H1 (cell line): ENCODE measurements around the gene NR2C2AP. TPM values are rescaled to one million over a fixed set of nuclear protein-coding genes. Genes with fewer than 3 reads are reported as not detected.

Source experiments
- CTCF ChIA-PET: fragments of 300-600 bp; sonication (Branson Sonifier 250); formaldehyde crosslinking; loops from one replicate; lab custom pipeline; 2021; ENCODE audit not compliant: partially characterized antibody; lab: Charles Lee
- POLR2A ChIA-PET: fragments of 300-600 bp; sonication (Branson Sonifier 250); formaldehyde crosslinking; loops from one replicate; lab custom pipeline; 2021; ENCODE audit warnings: inconsistent platforms; ENCODE audit not compliant: partially characterized antibody; lab: Charles Lee
- DNase-seq, 2 experiments: peaks; one replicate each; pipeline versions ENCODE4 v3.0.0 to v3.0.0-alpha.2; 2010 to 2022; ENCODE audit warnings: low spot score in 2 of 2, low read depth in 1 of 2, mixed read lengths in 1 of 2
- FAIRE-seq: peaks from 2 replicates; lab custom pipeline; 2011; peaks lifted over from hg19 to GRCh38; lab: Jason Lieb, UNC
- H2AFZ ChIP-seq: 2 replicates; pipeline ENCODE4 v1.8.1; 2012; ENCODE audit warnings: low read length, inconsistent platforms
- H2AK5ac ChIP-seq: 2 replicates; pipeline ENCODE4 v1.6.1; 2013; ENCODE audit warnings: low read depth, low read length
- H2BK120ac ChIP-seq: replicated peaks from 2 replicates; pipeline ENCODE3; 2013; ENCODE audit warnings: low read depth, low read length, inconsistent platforms
- H2BK12ac ChIP-seq: 2 replicates; pipeline ENCODE4 v1.6.1; 2013; ENCODE audit warnings: low read depth, low read length
- H2BK15ac ChIP-seq: 2 replicates; pipeline ENCODE4 v1.6.1; 2013; ENCODE audit warnings: low read length
- H2BK20ac ChIP-seq: 2 replicates; pipeline ENCODE4 v1.6.1; 2013; ENCODE audit warnings: low read length
- H2BK5ac ChIP-seq: 2 replicates; pipeline ENCODE4 v1.6.1; 2013; ENCODE audit warnings: low read depth, low read length
- H3K14ac ChIP-seq: 2 replicates; pipeline ENCODE4 v1.6.1; 2013; ENCODE audit warnings: inconsistent platforms; ENCODE audit not compliant: insufficient read length
- H3K18ac ChIP-seq: 2 replicates; pipeline ENCODE4 v1.6.1; 2013; ENCODE audit warnings: low read length; ENCODE audit errors: extremely low read depth
- H3K23ac ChIP-seq: 2 replicates; pipeline ENCODE4 v1.6.1; 2013; ENCODE audit warnings: inconsistent platforms; ENCODE audit not compliant: insufficient read length
- H3K23me2 ChIP-seq: 2 replicates; pipeline ENCODE4 v1.6.1; 2013; ENCODE audit warnings: low read depth, low read length
- H3K27ac ChIP-seq: 2 replicates; pipeline ENCODE4 v1.6.1; 2011; ENCODE audit warnings: low read depth, low read length, inconsistent platforms
- H3K27me3 ChIP-seq, 4 experiments: replicated peaks in 1 of 4; 1 replicate in 1 of 4; 2 replicates in 3 of 4; pipeline versions ENCODE4 v1.6.1 to v1.8.1; 2011 to 2013; ENCODE audit warnings: low read length in 3 of 4, mild to moderate bottlenecking in 3 of 4, inconsistent platforms in 2 of 4, mixed read lengths in 2 of 4, moderate library complexity in 1 of 4; ENCODE audit not compliant: control insufficient read depth in 3 of 4, insufficient read depth in 3 of 4; ENCODE audit errors: extremely low read depth in 1 of 4
- H3K36me3 ChIP-seq, 4 experiments: 2 replicates each; pipeline versions ENCODE4 v1.6.1 to v1.8.1; 2011 to 2013; ENCODE audit warnings: mild to moderate bottlenecking in 4 of 4, low read length in 3 of 4, moderate library complexity in 2 of 4, control low read depth in 1 of 4, inconsistent platforms in 1 of 4; ENCODE audit not compliant: insufficient read depth in 4 of 4, control insufficient read depth in 2 of 4
- H3K4ac ChIP-seq: replicated peaks from 2 replicates; pipeline ENCODE3; 2013; ENCODE audit warnings: low read length, low read depth, mixed read lengths, inconsistent platforms; ENCODE audit not compliant: insufficient read length
- H3K4me1 ChIP-seq, 4 experiments: replicated peaks in 1 of 4; 1 replicate in 1 of 4; 2 replicates in 3 of 4; pipeline versions ENCODE4 v1.6.1 to v1.8.1; 2011 to 2013; ENCODE audit warnings: low read length in 3 of 4, inconsistent platforms in 2 of 4, mixed read lengths in 1 of 4; ENCODE audit not compliant: insufficient read depth in 4 of 4, control insufficient read depth in 3 of 4
- H3K4me2 ChIP-seq, 2 experiments: 2 replicates each; pipeline versions ENCODE4 v1.6.1 to v1.8.1; 2011 to 2013; ENCODE audit warnings: low read depth in 2 of 2, low read length in 2 of 2, control low read depth in 1 of 2, inconsistent platforms in 1 of 2, mild to moderate bottlenecking in 1 of 2; ENCODE audit not compliant: insufficient read depth in 1 of 2
- H3K4me3 ChIP-seq, 4 experiments: fragments of 200-600, 300-600 bp in 1 of 4; sonication (generic), shearing (Covaris generic), sonication (Bioruptor Twin) in 1 of 4; 2 replicates each; pipeline versions ENCODE4 v1.5.1 to v1.8.1; 2011 to 2016; ENCODE audit warnings: low read length in 4 of 4, low read depth in 3 of 4, control low read depth in 2 of 4, inconsistent platforms in 2 of 4, mild to moderate bottlenecking in 2 of 4, mixed read lengths in 1 of 4, moderate library complexity in 1 of 4; ENCODE audit not compliant: insufficient read depth in 2 of 4; ENCODE audit errors: extremely low read depth in 1 of 4
- H3K56ac ChIP-seq: replicated peaks from 2 replicates; pipeline ENCODE3; 2013; ENCODE audit warnings: low read depth, mild to moderate bottlenecking, mixed read lengths, low read length, inconsistent platforms; ENCODE audit not compliant: insufficient read length
- H3K79me1 ChIP-seq: 2 replicates; pipeline ENCODE4 v1.6.1; 2013; ENCODE audit warnings: low read depth, low read length, control low read depth
- H3K79me2 ChIP-seq, 2 experiments: 2 replicates each; pipeline versions ENCODE4 v1.6.1 to v1.8.1; 2012 to 2013; ENCODE audit warnings: low read length in 2 of 2, mild to moderate bottlenecking in 2 of 2, inconsistent platforms in 1 of 2; ENCODE audit not compliant: insufficient read depth in 2 of 2, control insufficient read depth in 1 of 2
- H3K9ac ChIP-seq, 4 experiments: replicated peaks in 1 of 4; 1 replicate in 1 of 4; 2 replicates in 3 of 4; pipeline versions ENCODE4 v1.6.1 to v1.8.1; 2011 to 2013; ENCODE audit warnings: low read depth in 3 of 4, low read length in 3 of 4, control low read depth in 2 of 4, mild to moderate bottlenecking in 2 of 4, moderate library complexity in 2 of 4, inconsistent platforms in 1 of 4; ENCODE audit errors: extremely low read depth in 1 of 4
- H3K9me3 ChIP-seq, 2 experiments: 2 replicates each; pipeline versions ENCODE4 v1.6.1 to v1.8.1; 2012 to 2013; ENCODE audit warnings: mild to moderate bottlenecking in 2 of 2, moderate library complexity in 2 of 2, control low read depth in 1 of 2, inconsistent platforms in 1 of 2, low read depth in 1 of 2, low read length in 1 of 2, mixed read lengths in 1 of 2; ENCODE audit not compliant: insufficient read depth in 2 of 2
- H4K20me1 ChIP-seq, 2 experiments: replicated peaks in 1 of 2; 2 replicates each; pipeline versions ENCODE3 to v1.8.1; 2011 to 2013; ENCODE audit warnings: inconsistent platforms in 2 of 2, low read length in 2 of 2, mild to moderate bottlenecking in 1 of 2; ENCODE audit not compliant: insufficient read depth in 2 of 2, control insufficient read depth in 1 of 2
- H4K5ac ChIP-seq: 2 replicates; pipeline ENCODE4 v1.6.1; 2013; ENCODE audit warnings: low read length, low read depth, mixed read lengths, inconsistent platforms; ENCODE audit not compliant: insufficient read length
- H4K8ac ChIP-seq: 2 replicates; pipeline ENCODE4 v1.8.0; 2013; ENCODE audit warnings: mild to moderate bottlenecking, moderate library complexity, low read length, inconsistent platforms; ENCODE audit not compliant: insufficient read depth; ENCODE audit errors: extremely low read depth
- H4K91ac ChIP-seq: replicated peaks from 2 replicates; pipeline ENCODE3; 2013; ENCODE audit warnings: low read length, mixed read lengths, inconsistent platforms; ENCODE audit not compliant: insufficient read length
- NRF1 ChIP-seq: IDR thresholded peaks from 2 replicates; pipeline ENCODE4 v1.6.1; 2011; ENCODE audit warnings: mild to moderate bottlenecking, low read depth, low read length, improper control_type of control experiment
- WGBS, 2 experiments: shearing (Covaris generic) in 1 of 2; methylation state at CpG; one replicate each; pipeline versions ENCODE4 v1.1.6 to v1.1.7; 2013 to 2015; ENCODE audit warnings: low lambda C conversion rate in 2 of 2, mixed read lengths in 2 of 2, inconsistent platforms in 1 of 2, low coverage in 1 of 2, missing lambda C conversion rate in 1 of 2; ENCODE audit not compliant: insufficient replicate concordance in 2 of 2, insufficient coverage in 1 of 2, insufficient read length in 1 of 2; ENCODE audit errors: extremely low coverage in 1 of 2, missing lambda C conversion rate in 1 of 2; 5-methylcytosine and 5-hydroxymethylcytosine counted together
- polyA plus RNA-seq, 7 experiments: library from polyadenylated mRNA; depleted of rRNA in 3 of 7; stranded (reverse) in 5 of 7; unstranded in 2 of 7; fragments of >200 nt in 5 of 7; fragments of 200-250 nt in 2 of 7; gene quantifications; 1 replicate in 5 of 7; 2 replicates in 1 of 7; 4 replicates in 1 of 7; pipeline versions ENCODE4 v1.2.1 to v1.2.3, GENCODE V29; 2011 to 2013; ENCODE audit warnings: missing spikeins in 2 of 7, mixed read lengths in 2 of 7
- total RNA-seq: library from RNA; stranded (reverse); fragmentation: NEBNext Ultra II Directional; extraction: Animal tissue kit (Norgen Biotek cat#: 25700); gene quantifications from 2 replicates; pipeline ENCODE4 v1.2.1, GENCODE V29; 2021

The NR2C2AP gene
- total and polyA plus RNA-seq, 2 of the 8 experiments (the other 6 are each of a cell fraction or from before 2014, with no cell fraction given) = 16.4 to 20.5 TPM

DNA sequence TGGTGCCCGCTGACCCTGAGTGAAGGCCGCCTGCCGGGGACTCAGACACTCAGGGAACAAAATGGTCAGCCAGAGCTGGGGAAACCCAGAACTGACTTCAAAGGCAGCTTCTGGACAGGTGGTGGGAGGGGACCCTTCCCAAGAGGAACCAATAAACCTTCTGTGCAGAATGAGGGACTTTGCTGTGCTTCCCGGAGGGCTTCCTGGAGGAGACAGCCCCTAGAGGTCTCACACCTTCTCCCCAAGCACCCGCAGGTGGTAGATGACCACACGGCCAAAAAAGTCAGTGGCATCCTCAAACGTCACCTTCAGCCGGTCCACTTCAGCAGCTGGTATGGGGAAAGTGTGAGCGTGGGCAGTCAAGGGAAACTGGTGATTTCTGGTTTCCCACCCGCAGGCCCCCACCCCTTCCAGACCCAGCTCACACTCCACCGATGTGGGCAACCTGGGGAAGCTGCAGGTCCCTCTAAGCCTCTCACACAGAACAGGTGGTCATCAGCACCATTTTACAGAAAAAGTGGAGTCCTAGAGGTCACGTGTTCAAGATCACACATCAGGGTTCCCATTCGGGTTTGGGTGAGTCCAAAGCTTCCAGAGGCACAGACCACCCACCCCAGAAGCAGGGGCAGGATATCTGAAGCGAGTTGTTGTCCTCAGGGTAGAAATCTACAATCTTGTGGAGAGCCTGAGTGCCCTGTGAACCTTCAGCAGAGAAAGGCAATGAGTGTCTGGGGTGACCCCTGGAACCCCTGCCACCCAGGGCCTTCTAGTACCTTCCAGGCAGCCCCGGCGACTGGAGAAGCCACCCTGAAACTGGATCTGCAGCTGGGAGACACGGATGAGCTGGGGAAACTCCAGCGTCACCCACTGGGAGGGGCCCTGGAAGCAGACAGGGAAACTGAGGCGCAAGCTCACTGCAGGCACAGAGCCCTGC, 1.2 kb downstream of the NR2C2AP start:
- TF ChIP-seq NRF1 = no peak

More for the DNA sequence above, 1.2 kb downstream of the NR2C2AP start:
- Histone ChIP-seq H3K27me3 (peaks cover 0 to 28% (median 27%) of the 10 kb centered on the region in 4 experiments; a peak in 6 of 7 replicates), H3K23me2 (peaks cover 9% of the 10 kb centered on the region), H3K9ac (0 out of 7 replicates have a peak overlapping the region, but pooled peaks of 1 of the 4 experiments have one; percentile 66), H3K4ac (no peak overlapping the region), H3K27ac (no peak overlapping the region), H3K79me2 (no peaks in the 10 kb centered on the region), H4K8ac (peak overlapping the region; percentile 20; the same call in 1 of the 2 replicates), H3K23ac (no peak overlapping the region), H2BK120ac (no peak overlapping the region), H3K4me3 (peak overlapping the region; percentile 78 to 92 (median 88); a peak in 7 of 8 replicates), H3K18ac (no peak overlapping the region), H4K91ac (no peak overlapping the region), H3K56ac (no peak overlapping the region), H4K5ac (no peak overlapping the region), H3K9me3 (no peaks in the 10 kb centered on the region), H3K79me1 (no peaks in the 10 kb centered on the region; the same call in 1 of the 2 replicates), H3K14ac (no peak overlapping the region), H3K4me2 (peak overlapping the region; percentile 76 to 88), H3K36me3 (peaks cover under 1 to 15% (median 7%) of the 10 kb centered on the region in 4 experiments; a peak in 4 of 8 replicates), H2BK15ac (no peak overlapping the region), H2AK5ac (no peak overlapping the region), H2BK12ac (no peak overlapping the region), H2AFZ (no peak overlapping the region), H2BK20ac (no peak overlapping the region), H2BK5ac (no peak overlapping the region; the same call in 1 of the 2 replicates), H4K20me1 (peaks cover 2 to 11% of the 10 kb centered on the region in 2 experiments), H3K4me1 (peaks cover 0 to 6% (median 0%) of the 10 kb centered on the region in 4 experiments; a peak in 2 of 7 replicates)
- DNase-seq (no peak), FAIRE-seq (no peak)
- ChIA-PET POLR2A (interaction anchor here (1.4 to 5.9 kb wide), 4 partner anchors 9 to 59 kb away, joined by 3 to 45 read pairs (median 20); partner anchors contain the start of genes BORCS8, NCAN and RFXANK), CTCF (interaction anchor here (0.6 to 1.6 kb wide), 10 partner anchors 9 to 114 kb away, joined by 3 to 4 read pairs (median 3); partner anchors contain the start of gene TM6SF2)
- 92% methylated on average over 19 of the region's 19 CpGs; no CpG with 5 or more reads in 1 of the 2 experiments for WGBS, 2 experiments
